ENCODE measurements around the gene ERG.

The ERG gene

GRCh38 chr21:38429011-38429410, 69.3 kb downstream of the ERG start:
- no peak overlapping the region for H3K27ac Mint-ChIP-seq
- H3K9me3 Mint-ChIP-seq = no peaks in the 10 kb centered on the region
- peaks cover 9% of the 10 kb centered on the region for H3K4me1 Mint-ChIP-seq (ENCODE audit: low read depth)
- intact Hi-C loops (cut with micrococcal nuclease) = no loop called here
- no peaks in the 10 kb centered on the region for H3K27me3 Mint-ChIP-seq
- H3K36me3 Mint-ChIP-seq (ENCODE audit: low read depth) = no peaks in the 10 kb centered on the region
- H3K4me3 Mint-ChIP-seq = no peak overlapping the region

GRCh38 chr21:38428211-38428610, 70.1 kb downstream of the ERG start:
- Mint-ChIP-seq H3K4me1 (ENCODE audit: low read depth) (peaks cover 11% of the 10 kb centered on the region), H3K27me3 (no peaks in the 10 kb centered on the region), H3K9me3 (no peaks in the 10 kb centered on the region), H3K4me3 (no peak overlapping the region), H3K36me3 (ENCODE audit: low read depth) (no peaks in the 10 kb centered on the region), H3K27ac (no peak overlapping the region)
- intact Hi-C loops (cut with micrococcal nuclease) = no loop called here

GRCh38 chr21:38424305-38425019, 73.8 kb downstream of the ERG start:
- no peak overlapping the region for H3K4me3 Mint-ChIP-seq
- no peaks in the 10 kb centered on the region for H3K36me3 Mint-ChIP-seq (ENCODE audit: low read depth)
- no peaks in the 10 kb centered on the region for H3K9me3 Mint-ChIP-seq
- no peaks in the 10 kb centered on the region for H3K27me3 Mint-ChIP-seq
- intact Hi-C loops (cut with micrococcal nuclease) = no loop called here
- peaks cover 4% of the 10 kb centered on the region for H3K4me1 Mint-ChIP-seq (ENCODE audit: low read depth)
- no peak overlapping the region for H3K27ac Mint-ChIP-seq

DNA sequence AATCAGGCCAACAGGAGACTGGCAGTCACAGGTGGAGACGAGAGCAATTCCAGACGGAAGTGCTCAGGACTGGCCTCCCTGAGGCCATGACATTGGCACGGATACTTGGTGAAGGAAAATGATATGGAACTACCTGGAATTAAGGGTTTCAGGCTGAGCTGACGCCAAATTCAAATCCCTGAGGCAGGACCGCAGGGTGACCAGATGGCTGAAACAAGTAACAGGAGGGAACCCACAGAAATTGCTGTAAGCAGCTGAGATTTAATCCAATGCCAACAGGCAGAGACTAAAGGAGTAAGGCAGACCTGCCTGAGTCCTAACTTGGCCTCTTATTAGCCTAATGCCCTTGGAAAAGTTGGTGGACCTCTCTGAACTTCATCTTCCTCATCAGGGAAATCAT, 76.2 kb downstream of the ERG start:
- Mint-ChIP-seq H3K4me3 (no peak overlapping the region), H3K27me3 (no peaks in the 10 kb centered on the region), H3K36me3 (ENCODE audit: low read depth) (no peaks in the 10 kb centered on the region), H3K27ac (no peak overlapping the region), H3K4me1 (ENCODE audit: low read depth) (peaks cover 7% of the 10 kb centered on the region), H3K9me3 (no peaks in the 10 kb centered on the region)
- intact Hi-C loops (cut with micrococcal nuclease) = no loop called here

GRCh38 chr21:38420140-38420539, 78.1 kb downstream of the ERG start:
- Mint-ChIP-seq H3K27ac (no peak overlapping the region), H3K27me3 (no peaks in the 10 kb centered on the region), H3K4me3 (no peak overlapping the region), H3K36me3 (ENCODE audit: low read depth) (no peaks in the 10 kb centered on the region), H3K4me1 (ENCODE audit: low read depth) (peaks cover 14% of the 10 kb centered on the region), H3K9me3 (no peaks in the 10 kb centered on the region)
- intact Hi-C loops (cut with micrococcal nuclease) = no loop called here

GRCh38 chr21:38417726-38418125, 80.6 kb downstream of the ERG start:
- no peak overlapping the region for H3K27ac Mint-ChIP-seq
- H3K36me3 Mint-ChIP-seq (ENCODE audit: low read depth) = no peaks in the 10 kb centered on the region
- peaks cover 15% of the 10 kb centered on the region for H3K4me1 Mint-ChIP-seq (ENCODE audit: low read depth)
- H3K4me3 Mint-ChIP-seq = no peak overlapping the region
- no peaks in the 10 kb centered on the region for H3K9me3 Mint-ChIP-seq
- H3K27me3 Mint-ChIP-seq = no peaks in the 10 kb centered on the region
- intact Hi-C loops (cut with micrococcal nuclease) = no loop called here

DNA sequence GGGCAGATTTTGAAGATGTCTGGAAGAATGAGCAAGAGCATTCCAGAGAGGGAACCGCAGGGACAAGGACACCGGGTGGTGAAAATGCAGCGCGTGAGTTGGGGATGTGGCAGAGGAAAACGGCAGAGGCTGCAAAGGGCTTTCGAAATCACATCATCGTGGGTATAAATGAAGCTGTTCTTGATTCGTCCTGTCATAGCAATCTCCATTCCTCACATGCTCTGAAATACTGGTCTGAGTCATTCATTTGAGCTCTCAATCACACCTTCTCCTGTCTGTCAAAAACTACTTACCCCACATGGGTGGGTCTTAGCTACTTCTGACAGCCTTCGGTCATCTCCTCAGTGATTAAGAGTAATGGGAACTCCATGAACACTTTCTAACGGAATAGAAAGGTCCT, 81.5 kb downstream of the ERG start:
- no peak overlapping the region for H3K4me3 Mint-ChIP-seq
- no peaks in the 10 kb centered on the region for H3K36me3 Mint-ChIP-seq (ENCODE audit: low read depth)
- H3K9me3 Mint-ChIP-seq = no peaks in the 10 kb centered on the region
- H3K27me3 Mint-ChIP-seq = no peaks in the 10 kb centered on the region
- H3K4me1 Mint-ChIP-seq (ENCODE audit: low read depth) = peaks cover 15% of the 10 kb centered on the region
- no peak overlapping the region for H3K27ac Mint-ChIP-seq
- intact Hi-C loops (cut with micrococcal nuclease) = no loop called here

GRCh38 chr21:38413958-38414548, 84.2 kb downstream of the ERG start:
- intact Hi-C loops (cut with micrococcal nuclease) = no loop called here
- H3K4me3 Mint-ChIP-seq = no peak overlapping the region
- H3K36me3 Mint-ChIP-seq (ENCODE audit: low read depth) = no peaks in the 10 kb centered on the region
- no peaks in the 10 kb centered on the region for H3K9me3 Mint-ChIP-seq
- no peak overlapping the region for H3K27ac Mint-ChIP-seq
- peaks cover 21% of the 10 kb centered on the region for H3K4me1 Mint-ChIP-seq (ENCODE audit: low read depth)
- no peaks in the 10 kb centered on the region for H3K27me3 Mint-ChIP-seq

- H3K4me3 Mint-ChIP-seq = no peak overlapping the region
- intact Hi-C loops (cut with micrococcal nuclease) = no loop called here
- H3K9me3 Mint-ChIP-seq = no peaks in the 10 kb centered on the region
- peaks cover 33% of the 10 kb centered on the region for H3K4me1 Mint-ChIP-seq (ENCODE audit: low read depth)
- H3K27ac Mint-ChIP-seq = no peak overlapping the region
- H3K27me3 Mint-ChIP-seq = no peaks in the 10 kb centered on the region
- H3K36me3 Mint-ChIP-seq (ENCODE audit: low read depth) = no peaks in the 10 kb centered on the region
These were observed 87.8 kb downstream of the ERG start for GRCh38 chr21:38410466-38410865.

- H3K27me3 Mint-ChIP-seq = no peaks in the 10 kb centered on the region
- H3K36me3 Mint-ChIP-seq (ENCODE audit: low read depth) = no peaks in the 10 kb centered on the region
- intact Hi-C loops (cut with micrococcal nuclease) = loop anchor here (10.0 kb wide), 1 partner anchor 85 kb away; the partner anchor contains the start of gene ERG
- no peaks in the 10 kb centered on the region for H3K9me3 Mint-ChIP-seq
- no peak overlapping the region for H3K27ac Mint-ChIP-seq
- H3K4me3 Mint-ChIP-seq = no peak overlapping the region
- peaks cover 35% of the 10 kb centered on the region for H3K4me1 Mint-ChIP-seq (ENCODE audit: low read depth)
These were observed 88.4 kb downstream of the ERG start for GRCh38 chr21:38409907-38410306.

- intact Hi-C loops (cut with micrococcal nuclease) = loop anchor here (10.0 kb wide), 1 partner anchor 91 kb away; the partner anchor contains the start of gene ERG
- no peaks in the 10 kb centered on the region for H3K36me3 Mint-ChIP-seq (ENCODE audit: low read depth)
- H3K4me1 Mint-ChIP-seq (ENCODE audit: low read depth) = peaks cover 34% of the 10 kb centered on the region
- H3K27me3 Mint-ChIP-seq = no peaks in the 10 kb centered on the region
- H3K27ac Mint-ChIP-seq = no peak overlapping the region
- H3K4me3 Mint-ChIP-seq = no peak overlapping the region
- H3K9me3 Mint-ChIP-seq = no peaks in the 10 kb centered on the region
These were observed 94.1 kb downstream of the ERG start for GRCh38 chr21:38404177-38404576.

DNA sequence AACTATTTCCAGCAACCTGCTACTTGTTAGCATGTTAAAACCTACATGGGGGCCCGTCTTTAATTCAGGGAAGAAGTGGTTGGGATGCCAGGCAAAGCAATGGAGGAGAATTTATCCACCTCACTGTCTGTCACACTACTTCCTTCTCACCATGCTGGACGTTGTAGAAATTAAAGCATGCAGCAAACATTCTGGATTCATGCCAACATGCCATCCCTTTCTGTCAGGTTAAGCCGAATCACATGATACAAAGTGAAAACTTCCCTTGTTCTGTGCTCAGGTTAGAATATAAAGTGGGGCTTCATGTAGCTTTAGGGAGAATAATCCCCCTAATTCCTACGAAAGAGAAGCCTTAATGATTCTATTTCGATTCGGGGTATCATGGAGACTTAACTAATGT, 95.5 kb downstream of the ERG start:
- no peaks in the 10 kb centered on the region for H3K36me3 Mint-ChIP-seq (ENCODE audit: low read depth)
- H3K4me3 Mint-ChIP-seq = no peak overlapping the region
- no peaks in the 10 kb centered on the region for H3K9me3 Mint-ChIP-seq
- H3K27ac Mint-ChIP-seq = no peak overlapping the region
- intact Hi-C loops (cut with micrococcal nuclease) = loop anchor here (10.0 kb wide), 1 partner anchor 92 kb away; the partner anchor contains the start of gene ERG
- no peaks in the 10 kb centered on the region for H3K27me3 Mint-ChIP-seq
- H3K4me1 Mint-ChIP-seq (ENCODE audit: low read depth) = peaks cover 21% of the 10 kb centered on the region

DNA sequence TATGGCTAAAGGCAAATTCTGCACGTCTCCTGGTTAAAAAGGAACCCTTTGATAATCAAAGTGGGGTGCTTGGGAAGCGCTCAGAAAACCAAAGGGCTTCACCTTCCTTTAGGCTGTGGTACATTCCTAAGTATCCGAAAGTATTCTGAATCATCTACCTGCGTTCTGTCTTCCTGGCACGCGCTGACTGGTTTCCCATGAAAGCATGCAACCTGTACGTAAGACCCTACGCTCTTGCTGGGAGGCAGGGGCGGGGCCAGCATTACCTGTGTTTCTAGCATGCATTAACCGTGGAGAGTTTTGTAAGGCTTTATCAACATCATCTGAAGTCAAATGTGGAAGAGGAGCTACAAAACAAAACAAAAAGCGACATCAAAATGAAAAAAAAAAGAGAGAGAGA, 96.0 kb downstream of the ERG start:
- Mint-ChIP-seq H3K4me1 (ENCODE audit: low read depth) (peaks cover 21% of the 10 kb centered on the region), H3K4me3 (no peak overlapping the region), H3K9me3 (no peaks in the 10 kb centered on the region), H3K27ac (no peak overlapping the region), H3K27me3 (no peaks in the 10 kb centered on the region), H3K36me3 (ENCODE audit: low read depth) (no peaks in the 10 kb centered on the region)
- intact Hi-C loops (cut with micrococcal nuclease) = loop anchor here (10.0 kb wide), 1 partner anchor 93 kb away; the partner anchor contains the start of gene ERG

DNA sequence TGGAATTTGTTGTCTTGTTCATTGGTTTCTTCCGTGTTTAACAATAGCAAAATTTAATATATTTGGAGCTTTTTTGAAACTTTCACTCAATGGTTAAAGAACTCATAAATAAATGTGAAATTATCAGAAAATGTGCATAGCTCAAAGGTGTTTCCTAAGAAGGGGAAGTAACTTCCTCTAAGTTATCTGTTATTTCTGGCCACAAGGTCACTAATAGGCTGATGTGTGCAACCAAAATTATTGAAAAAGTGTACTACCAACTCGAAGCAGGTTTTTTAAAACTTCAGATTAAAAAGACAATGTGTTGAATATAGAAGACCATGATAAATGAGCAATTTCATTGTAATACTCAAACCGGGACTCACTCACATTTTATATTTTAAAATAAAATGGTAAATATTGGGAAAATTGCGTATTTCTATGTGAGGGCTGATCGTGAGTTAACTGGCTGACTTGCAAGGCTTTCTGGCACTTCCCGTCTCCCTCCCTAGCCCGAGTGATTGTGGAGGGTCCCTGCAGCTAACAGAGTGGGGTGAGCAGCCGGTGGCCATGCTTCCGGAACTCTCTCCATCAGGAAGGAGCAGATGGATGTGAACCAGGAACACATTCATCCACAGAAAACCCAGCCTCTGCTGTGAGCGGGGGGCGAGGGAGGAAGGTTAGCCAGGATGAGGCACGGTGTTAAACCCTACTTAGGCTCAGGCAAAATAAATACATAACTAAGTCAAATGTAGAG, 96.9 kb downstream of the ERG start:
- Mint-ChIP-seq H3K36me3 (ENCODE audit: low read depth) (no peaks in the 10 kb centered on the region), H3K4me1 (ENCODE audit: low read depth) (peaks cover 14% of the 10 kb centered on the region), H3K9me3 (no peaks in the 10 kb centered on the region), H3K4me3 (no peak overlapping the region), H3K27ac (no peak overlapping the region), H3K27me3 (no peaks in the 10 kb centered on the region)
- intact Hi-C loops (cut with micrococcal nuclease) = loop anchor here (10.0 kb wide), 1 partner anchor 93 kb away; the partner anchor contains the start of gene ERG
